Fibroblast of skin of right quadriceps (primary cell): ENCODE measurements around the gene S100A3.
A peak's percentile ranks its signal among the peaks of the same experiment; 100 is the strongest.
"Not testable (repeated sequence)": the region's sequence is repeated elsewhere in the genome, so short reads cannot be mapped to it uniquely, and the experiment has no call there.

Experiments used
- DNase-seq: peaks from one replicate; pipeline ENCODE4 v3.0.0-alpha.2; 2013

The S100A3 gene

DNA sequence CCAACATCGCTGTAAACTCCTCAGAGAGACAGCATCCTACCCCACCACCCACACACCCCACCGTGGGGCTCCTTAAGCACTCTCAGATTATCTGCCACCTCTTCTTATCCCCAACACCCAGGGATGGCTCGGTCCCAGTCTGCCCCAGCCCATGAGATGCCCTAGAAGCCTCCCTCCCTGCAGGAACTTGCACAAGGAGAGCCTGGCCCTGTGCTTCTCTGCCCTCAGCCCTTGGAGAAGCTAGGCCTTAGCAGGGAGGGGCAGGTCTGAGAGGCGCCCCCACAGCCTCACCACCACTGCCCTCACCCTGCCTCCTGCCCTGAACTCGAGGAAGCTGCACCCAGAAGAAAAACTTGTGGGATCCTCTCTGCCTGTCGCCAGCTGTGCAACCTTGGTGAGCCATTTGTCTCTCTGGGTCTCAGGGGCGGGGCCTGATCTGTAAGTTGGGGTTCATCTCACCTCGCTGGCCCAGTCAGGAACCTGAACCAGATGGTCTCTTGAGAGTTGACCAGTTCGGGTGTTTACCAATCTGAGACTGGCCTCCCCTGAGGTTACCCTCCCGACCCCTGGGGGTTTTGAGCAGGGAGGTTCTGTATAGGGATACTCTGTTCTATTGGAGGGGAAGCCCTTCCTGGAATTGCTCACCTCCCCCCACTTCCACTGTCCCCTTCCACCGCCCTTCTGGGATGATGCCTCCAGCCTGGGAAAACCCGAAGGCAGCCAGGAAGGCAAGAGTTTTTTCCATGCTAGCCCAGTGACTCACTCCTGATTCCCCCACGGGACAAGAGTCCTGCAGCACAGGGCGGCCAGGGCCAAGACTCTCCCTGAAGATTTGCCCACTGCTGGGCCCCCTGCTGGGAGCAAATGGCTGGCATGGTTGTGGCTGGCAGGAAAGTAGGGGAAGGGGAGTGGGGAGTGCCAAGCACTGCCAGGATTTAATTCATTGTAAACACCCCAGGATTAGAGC lies at the start of gene S100A3:
S100A3 (minus strand) TSS at position 537 of the 967 bp plus-strand sequence. CDS start 773 bp downstream, outside the sequence.
- DNase-seq, result peak; percentile 93

- peak; percentile 74 for DNase-seq
Measured at GRCh38 chr1:153598309-153599172, 49.5 kb upstream of the S100A3 start.

DNA sequence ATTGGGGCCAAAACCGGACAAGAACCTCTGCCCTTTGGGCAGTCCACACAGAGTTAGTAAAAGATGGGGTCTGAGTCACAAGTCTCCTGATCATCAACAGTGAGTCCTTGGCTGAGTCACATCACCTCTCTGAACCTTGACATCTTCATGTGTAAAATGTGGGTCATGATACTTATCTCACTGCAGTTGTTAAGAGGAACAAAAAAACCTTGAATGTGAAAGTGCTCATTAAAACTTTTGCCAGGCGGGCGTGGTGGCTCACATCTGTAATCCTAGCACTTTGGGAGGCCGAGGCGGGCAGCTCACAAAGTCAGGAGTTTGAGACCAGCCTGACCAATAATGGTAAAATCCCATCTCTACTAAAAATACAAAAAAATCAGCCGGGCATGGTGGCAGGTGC lies 48.1 kb upstream of the S100A3 start:
- no peak for DNase-seq

GRCh38 chr1:153592748-153593147 lies 43.7 kb upstream of the S100A3 start:
- no peak for DNase-seq

GRCh38 chr1:153588482-153588881 lies 39.4 kb upstream of the S100A3 start:
- DNase-seq, result no peak

GRCh38 chr1:153588033-153588432 lies 39.0 kb upstream of the S100A3 start:
- not testable (repeated sequence) for DNase-seq

- DNase-seq, result no peak
Measured at GRCh38 chr1:153587314-153587713, 38.3 kb upstream of the S100A3 start.

DNA sequence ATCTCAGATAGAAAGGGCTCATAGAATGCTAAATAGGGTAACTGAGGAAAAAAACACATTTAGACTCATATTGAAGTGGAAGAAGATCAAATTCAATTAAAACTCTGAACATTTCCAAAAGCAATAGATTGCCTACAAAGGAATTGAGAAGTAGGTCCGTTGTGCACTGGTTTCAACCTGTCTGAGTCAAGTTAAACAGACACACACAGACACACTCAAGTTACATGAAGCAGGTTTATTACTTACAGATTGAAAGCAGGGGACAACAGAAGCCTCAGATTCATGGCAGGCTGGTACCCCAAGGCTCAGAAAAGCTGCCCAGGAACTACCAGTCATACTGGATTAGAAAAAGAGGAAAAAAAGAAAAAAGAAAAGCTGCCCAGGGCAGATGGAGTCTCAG lies 37.3 kb upstream of the S100A3 start:
- no peak for DNase-seq

GRCh38 chr1:153585006-153585405 lies 35.9 kb upstream of the S100A3 start:
- no peak for DNase-seq

DNA sequence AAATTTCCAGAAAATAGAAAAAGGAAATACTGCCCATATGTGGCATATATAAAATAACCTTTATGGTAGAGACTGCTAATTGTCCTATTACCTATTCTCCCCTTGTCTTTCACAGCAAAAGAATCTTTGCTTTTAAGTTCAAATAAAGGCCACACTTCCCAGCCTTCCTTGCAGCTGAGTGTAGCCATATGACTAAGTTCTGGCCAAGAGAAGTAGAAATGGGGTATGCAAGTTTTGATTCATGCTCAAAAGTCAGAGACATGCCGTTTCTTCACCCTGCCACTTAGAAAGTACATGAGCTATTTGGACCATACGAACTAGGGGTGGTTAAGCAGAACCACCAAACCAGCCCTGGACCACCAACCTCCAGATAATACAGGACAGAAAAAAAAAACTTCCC lies 34.9 kb upstream of the S100A3 start:
- peak; percentile 26 for DNase-seq

- DNase-seq, result not testable (repeated sequence)
Measured at GRCh38 chr1:153583514-153583913, 34.5 kb upstream of the S100A3 start.

- not testable (repeated sequence) for DNase-seq
Measured at GRCh38 chr1:153582836-153583235, 33.8 kb upstream of the S100A3 start.

- peak; percentile 48 for DNase-seq
Measured at GRCh38 chr1:153578936-153579335, 29.9 kb upstream of the S100A3 start.

DNA sequence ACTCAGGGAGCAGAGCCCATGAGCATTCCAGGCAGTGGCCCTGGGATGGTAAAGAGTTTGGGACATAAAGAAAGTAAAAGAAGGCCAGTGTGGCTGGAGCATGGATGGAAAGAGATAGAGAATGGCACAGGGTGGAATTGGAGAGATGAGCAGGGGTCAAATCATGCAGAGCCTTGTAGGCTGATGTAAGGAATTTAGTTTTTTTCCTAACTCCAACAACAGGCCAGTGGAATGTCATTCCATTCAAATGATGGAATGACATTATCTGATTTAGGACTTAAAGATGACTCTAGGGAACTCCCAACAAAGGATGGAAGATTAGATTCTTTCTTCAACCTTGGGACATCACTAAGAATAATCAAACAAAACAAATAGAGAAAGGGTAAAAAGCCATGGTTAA lies 29.4 kb upstream of the S100A3 start:
- DNase-seq, result peak; percentile 76

- DNase-seq, result no peak
Measured at GRCh38 chr1:153577624-153578051, 28.6 kb upstream of the S100A3 start.

- DNase-seq, result no peak
Measured at GRCh38 chr1:153577138-153577537, 28.1 kb upstream of the S100A3 start.

DNA sequence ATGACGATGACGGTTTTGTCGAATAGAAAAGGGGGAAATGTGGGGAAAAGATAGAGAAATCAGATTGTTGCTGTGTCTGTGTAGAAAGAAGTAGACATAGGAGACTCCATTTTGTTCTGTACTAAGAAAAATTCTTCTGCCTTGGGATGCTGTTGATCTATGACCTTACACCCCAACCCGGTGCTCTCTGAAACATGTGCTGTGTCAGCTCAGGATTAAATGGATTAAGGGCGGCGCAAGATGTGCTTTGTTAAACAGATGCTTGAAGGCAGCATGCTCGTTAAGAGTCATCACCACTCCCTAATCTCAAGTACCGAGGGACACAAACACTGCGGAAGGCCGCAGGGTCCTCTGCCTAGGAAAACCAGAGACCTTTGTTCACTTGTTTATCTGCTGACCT lies 26.4 kb upstream of the S100A3 start:
- not testable (repeated sequence) for DNase-seq

DNA sequence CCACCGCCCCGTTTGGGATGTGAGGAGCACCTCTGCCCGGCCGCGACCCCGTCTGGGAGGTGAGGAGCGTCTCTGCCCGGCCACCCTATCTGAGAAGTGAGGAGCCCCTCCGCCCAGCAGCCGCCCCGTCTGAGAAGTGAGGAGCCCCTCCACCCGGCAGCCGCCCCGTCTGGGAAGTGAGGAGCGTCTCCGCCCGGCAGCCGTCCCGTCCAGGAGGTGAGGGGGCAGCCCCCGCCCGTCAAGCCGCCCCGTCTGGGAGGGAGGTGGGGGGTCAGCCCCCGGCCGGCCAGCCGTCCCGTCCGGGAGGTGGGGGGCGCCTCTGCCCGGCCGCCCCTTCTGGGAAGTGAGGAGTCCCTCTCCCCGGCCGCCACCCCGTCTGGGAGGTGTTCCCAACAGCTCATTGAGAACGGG lies 26.0 kb upstream of the S100A3 start:
- DNase-seq, result not testable (repeated sequence)

- peak; percentile 24 for DNase-seq
Measured at GRCh38 chr1:153573351-153573750, 24.3 kb upstream of the S100A3 start.

DNA sequence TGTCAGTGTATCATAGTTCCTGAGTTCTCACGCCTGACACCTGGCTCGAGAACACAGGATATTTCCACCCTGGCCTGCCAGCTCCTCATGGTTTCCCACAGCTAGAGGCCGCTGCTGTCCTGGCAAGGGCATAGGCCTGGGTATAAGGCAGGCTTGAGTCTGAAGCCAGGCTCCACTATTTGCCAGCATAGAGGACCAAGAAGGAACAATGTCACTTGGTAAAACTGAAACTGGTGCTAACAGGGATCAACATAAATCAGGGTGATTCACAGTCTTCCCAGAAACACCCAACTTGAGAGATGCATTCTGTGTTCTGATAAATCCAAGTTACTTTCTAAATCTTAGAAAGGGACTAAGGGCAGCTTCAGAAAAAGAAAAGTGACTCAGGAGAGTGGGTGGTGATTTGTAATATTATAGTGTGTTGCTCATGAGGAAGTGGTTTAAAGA lies 23.5 kb upstream of the S100A3 start:
- DNase-seq, result peak; percentile 85

- no peak for DNase-seq
Measured at GRCh38 chr1:153571706-153572105, 22.6 kb upstream of the S100A3 start.

DNA sequence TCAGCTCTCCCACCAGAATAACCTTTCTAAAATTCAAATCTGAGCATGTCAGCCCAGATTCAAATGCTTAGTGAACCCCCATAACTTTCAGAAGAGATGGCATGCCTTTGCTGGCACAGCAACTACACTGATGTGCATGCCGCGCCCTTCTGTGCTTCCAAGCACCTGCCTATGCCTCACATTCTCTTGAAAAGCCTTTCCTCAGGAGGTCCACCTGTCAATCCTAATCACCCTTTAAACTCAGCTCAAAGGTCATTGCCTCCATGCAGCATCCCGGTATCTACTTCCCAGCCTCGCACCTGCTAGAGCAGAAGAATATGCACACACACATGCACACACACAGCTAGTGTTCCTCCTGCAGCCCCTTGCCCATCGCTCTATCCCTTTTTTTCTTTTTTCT lies 21.8 kb upstream of the S100A3 start:
- no peak for DNase-seq

GRCh38 chr1:153569465-153569864 lies 20.4 kb upstream of the S100A3 start:
- no peak for DNase-seq
